ENCODE results near the gene RAB5IF. TPM values are rescaled to one million over a fixed set of nuclear protein-coding genes. Genes with fewer than 3 reads are reported as not detected.

RAB5IF gene
- total and polyA plus RNA-seq, 9 of the 15 experiments (the other 6 are each of a cell fraction or from before 2014, with no cell fraction given), result 26.5 to 198 (median 134) TPM

- TF ChIP-seq ZNF592 (IDR thresholded peaks at IDR 0.05) (peak; percentile 83; the same call in 1 of the 2 replicates), HINFP (tag; conservative IDR thresholded peaks at IDR 0.05; ENCODE audit: low read depth) (no peak), SMARCB1 (IDR thresholded peaks at IDR 0.05; ENCODE audit: insufficient read length, low read depth) (no peak), SRSF9 (IDR thresholded peaks at IDR 0.05; ENCODE audit: borderline replicate concordance, low read depth, low read length) (no peak), SREBF1 (IDR thresholded peaks at IDR 0.05; ENCODE audit: borderline replicate concordance, low read depth, low read length) (no peak), ZBTB40 (IDR thresholded peaks at IDR 0.05) (peak; percentile 94), ZBTB40 (CRISPR knock-in tag; IDR thresholded peaks at IDR 0.05) (no peak), COPS2 (conservative IDR thresholded peaks at IDR 0.05) (no peak), ETV1 (tag; conservative IDR thresholded peaks at IDR 0.05; ENCODE audit: low read depth) (peak; percentile 76), RBM34 (IDR thresholded peaks at IDR 0.05; ENCODE audit: borderline replicate concordance, insufficient read depth, low read length) (no peak; the same call in 1 of the 2 replicates)
Measured at GRCh38 chr20:36605399-36606157, at the start of gene RAB5IF (continued).

Data from K562 (cell line).